Measurements from ENCODE around the gene RNF144B.

DNA sequence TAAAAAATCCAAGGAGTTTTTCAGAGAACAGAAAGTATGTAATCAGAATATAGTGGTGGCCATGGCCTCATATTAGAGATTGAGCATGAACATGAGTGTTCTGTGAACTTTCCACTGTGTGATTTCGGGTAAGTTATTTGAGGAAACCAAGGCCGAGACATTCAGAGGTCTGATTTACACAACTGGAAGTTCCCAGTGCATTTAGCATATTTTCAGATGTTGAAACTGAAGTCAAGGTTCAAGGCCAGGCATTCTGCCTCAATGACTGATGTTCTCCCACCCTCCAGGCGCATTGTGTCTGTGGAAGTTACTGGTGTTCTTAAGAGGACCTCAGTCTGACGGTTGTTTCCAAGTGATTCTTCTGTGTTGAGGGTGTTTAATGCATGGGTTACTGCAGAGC lies 26.2 kb downstream of the RNF144B start:
- TF ChIP-seq POLR2A (IDR thresholded peaks at IDR 0.05; ENCODE audit: control extremely low read depth in 1 of 2, low read depth in 2 of 2, low read length in 2 of 2) (no peak), POU5F1 (IDR thresholded peaks at IDR 0.05; ENCODE audit: low read depth, low read length) (no peak), CEBPB (IDR thresholded peaks at IDR 0.05; ENCODE audit: low read depth, low read length) (no peak), JUND (IDR thresholded peaks at IDR 0.05; ENCODE audit: low read length) (no peak), SAP30 (IDR thresholded peaks at IDR 0.05; ENCODE audit: insufficient read depth, insufficient replicate concordance, low read length) (no peak), EP300 (IDR thresholded peaks at IDR 0.05; ENCODE audit: borderline replicate concordance in 1 of 2, low read depth in 2 of 2, low read length in 2 of 2) (no peak), POLR2AphosphoS5 (IDR thresholded peaks at IDR 0.05; ENCODE audit: low read depth, low read length) (no peak), KDM1A (IDR thresholded peaks at IDR 0.05; ENCODE audit: borderline replicate concordance, low read length) (no peak), RAD21 (IDR thresholded peaks at IDR 0.05 in 1 of 2, conservative IDR thresholded peaks at IDR 0.05 in 1 of 2; ENCODE audit: low read depth in 2 of 2, low read length in 2 of 2) (no peak), HDAC2 (IDR thresholded peaks at IDR 0.05; ENCODE audit: borderline replicate concordance in 1 of 2, low read depth in 2 of 2, low read length in 2 of 2) (no peak), TBP (IDR thresholded peaks at IDR 0.05; ENCODE audit: low read depth, low read length) (no peak), GTF2F1 (IDR thresholded peaks at IDR 0.05; ENCODE audit: borderline replicate concordance, low read depth, low read length) (no peak)
- TF ChIP-seq, protein P1, sequence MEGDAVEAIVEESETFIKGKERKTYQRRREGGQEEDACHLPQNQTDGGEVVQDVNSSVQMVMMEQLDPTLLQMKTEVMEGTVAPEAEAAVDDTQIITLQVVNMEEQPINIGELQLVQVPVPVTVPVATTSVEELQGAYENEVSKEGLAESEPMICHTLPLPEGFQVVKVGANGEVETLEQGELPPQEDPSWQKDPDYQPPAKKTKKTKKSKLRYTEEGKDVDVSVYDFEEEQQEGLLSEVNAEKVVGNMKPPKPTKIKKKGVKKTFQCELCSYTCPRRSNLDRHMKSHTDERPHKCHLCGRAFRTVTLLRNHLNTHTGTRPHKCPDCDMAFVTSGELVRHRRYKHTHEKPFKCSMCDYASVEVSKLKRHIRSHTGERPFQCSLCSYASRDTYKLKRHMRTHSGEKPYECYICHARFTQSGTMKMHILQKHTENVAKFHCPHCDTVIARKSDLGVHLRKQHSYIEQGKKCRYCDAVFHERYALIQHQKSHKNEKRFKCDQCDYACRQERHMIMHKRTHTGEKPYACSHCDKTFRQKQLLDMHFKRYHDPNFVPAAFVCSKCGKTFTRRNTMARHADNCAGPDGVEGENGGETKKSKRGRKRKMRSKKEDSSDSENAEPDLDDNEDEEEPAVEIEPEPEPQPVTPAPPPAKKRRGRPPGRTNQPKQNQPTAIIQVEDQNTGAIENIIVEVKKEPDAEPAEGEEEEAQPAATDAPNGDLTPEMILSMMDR (IDR thresholded peaks at IDR 0.05; ENCODE audit: control extremely low read depth in 1 of 3, insufficient read depth in 1 of 3, low read depth in 1 of 3, low read length in 3 of 3) = no peak
- TF ChIP-seq, protein P2, sequence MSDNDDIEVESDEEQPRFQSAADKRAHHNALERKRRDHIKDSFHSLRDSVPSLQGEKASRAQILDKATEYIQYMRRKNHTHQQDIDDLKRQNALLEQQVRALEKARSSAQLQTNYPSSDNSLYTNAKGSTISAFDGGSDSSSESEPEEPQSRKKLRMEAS (IDR thresholded peaks at IDR 0.05) = no peak

Measured in H1 (cell line).